ENCODE measurements around the gene ZNF559. TPM values are rescaled to one million over a fixed set of nuclear protein-coding genes. Genes with fewer than 3 reads are reported as not detected.

ZNF559 gene
- total RNA-seq (2022; extraction: Qiagen RNA extraction; ENCODE audit: low read depth), result 4.8 to 7.3 TPM (median 5.8 TPM) in 5 replicates

DNA sequence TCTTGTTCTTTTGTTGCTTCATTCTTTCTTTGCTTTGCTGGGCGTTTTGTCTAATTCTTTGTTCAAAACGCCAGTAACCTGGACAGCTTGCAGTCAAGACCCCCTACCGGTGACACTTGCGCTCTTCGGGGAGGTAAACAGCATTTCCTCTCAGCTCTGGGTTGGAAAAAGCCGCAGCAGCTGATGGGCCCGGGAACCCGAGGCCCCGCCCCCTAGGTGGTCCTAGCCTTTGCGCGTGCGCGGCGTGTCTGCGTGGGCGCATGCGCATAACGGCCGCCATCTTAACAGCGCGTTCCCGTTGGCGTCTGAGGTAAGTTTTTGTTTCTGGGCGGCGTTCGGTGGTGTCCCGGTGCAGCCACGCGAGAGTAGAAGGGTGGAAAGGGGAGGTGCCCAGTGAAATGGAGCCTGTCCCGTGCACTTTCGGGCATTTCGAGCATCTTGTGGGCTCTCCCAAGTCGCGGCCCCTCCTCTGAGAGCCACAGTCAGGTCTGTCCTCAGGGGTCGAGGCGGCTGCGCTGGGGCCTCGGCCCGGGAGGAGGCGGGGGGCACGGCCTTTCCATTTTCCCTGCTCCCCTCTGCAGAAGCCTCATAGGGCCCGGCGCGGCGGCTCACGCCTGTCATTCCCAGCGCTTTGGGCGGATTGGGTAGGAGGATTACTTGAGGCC, at the start of gene ZNF559:
TSS of gene ZNF559 (plus strand) at position 261 of the 665 bp plus-strand sequence. CDS start 14,371 bp downstream, outside the sequence.

GRCh38 chr19:9309139-9309973, 14.6 kb upstream of the ZNF559 start, which contains the start of gene ZNF699:
Gene ZNF699, minus strand, starts transcription at chr19:9309838. Its CDS starts 4,719 bp downstream, at chr19:9305119.

DNA sequence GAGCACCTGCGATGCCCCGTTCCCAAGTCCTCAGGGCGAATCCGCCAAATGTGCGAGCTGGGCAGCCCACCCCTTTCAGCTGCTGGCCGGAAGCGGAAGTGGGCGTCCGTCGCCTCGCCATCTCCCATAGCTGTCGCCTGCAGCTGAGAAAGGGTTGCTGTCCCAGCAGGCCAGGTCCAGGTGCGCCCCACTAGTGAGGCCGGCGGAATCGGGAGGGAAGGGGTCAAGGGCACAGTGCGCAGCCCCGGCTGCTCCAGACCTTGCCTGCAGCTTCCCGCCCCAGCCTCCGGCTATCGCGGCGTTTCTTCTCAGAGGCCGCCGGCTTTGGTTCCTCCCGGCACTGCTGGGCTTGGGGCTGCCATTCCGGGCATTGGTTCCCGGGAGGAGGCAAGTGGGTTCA, 38.9 kb downstream of the ZNF559 start, which contains the start of gene ZNF177:
TSS of gene ZNF177 (plus strand) at position 109 of the 400 bp plus-strand sequence. CDS start 15,299 bp downstream, outside the sequence.

Other genes starting within 250 kb of the ZNF559 start
- not detected in 5 replicates for gene OR1M1, start 237.1 kb upstream of the ZNF559 start, total RNA-seq (2022; extraction: Qiagen RNA extraction; ENCODE audit: low read depth)
- not detected in 5 replicates for gene OR7G2, start 216.7 kb upstream of the ZNF559 start, total RNA-seq (2022; extraction: Qiagen RNA extraction; ENCODE audit: low read depth)
- gene OR7G1, start 208.4 kb upstream of the ZNF559 start, total RNA-seq (2022; extraction: Qiagen RNA extraction; ENCODE audit: low read depth), result not detected in 5 replicates
- not detected in 5 replicates for gene OR7G3, start 197.2 kb upstream of the ZNF559 start, total RNA-seq (2022; extraction: Qiagen RNA extraction; ENCODE audit: low read depth)
- gene ZNF317, start 183.8 kb upstream of the ZNF559 start, total RNA-seq (2022; extraction: Qiagen RNA extraction; ENCODE audit: low read depth), result 16.4 to 20.9 TPM (median 18.9 TPM) in 5 replicates
- not detected in 5 replicates for gene OR7D2, start 145.2 kb upstream of the ZNF559 start, total RNA-seq (2022; extraction: Qiagen RNA extraction; ENCODE audit: low read depth)
- gene OR7D4, start 104.6 kb upstream of the ZNF559 start, total RNA-seq (2022; extraction: Qiagen RNA extraction; ENCODE audit: low read depth), result not detected in 5 replicates
- gene OR7E24, start 73.2 kb upstream of the ZNF559 start, total RNA-seq (2022; extraction: Qiagen RNA extraction; ENCODE audit: low read depth), result not detected in 5 replicates
- gene ZNF699, start 14.3 kb upstream of the ZNF559 start, total RNA-seq (2022; extraction: Qiagen RNA extraction; ENCODE audit: low read depth), result 1.1 to 2.0 TPM (median 1.4 TPM) in 5 replicates
- gene ZNF177, start 38.8 kb downstream of the ZNF559 start, total RNA-seq (2022; extraction: Qiagen RNA extraction; ENCODE audit: low read depth), result 0.30 to 0.74 TPM (median 0.62 TPM) in 5 replicates
- gene ZNF266, start 111.4 kb downstream of the ZNF559 start, total RNA-seq (2022; extraction: Qiagen RNA extraction; ENCODE audit: low read depth), result 3.6 to 4.3 TPM (median 4.0 TPM) in 5 replicates
- gene ZNF560, start 174.4 kb downstream of the ZNF559 start, total RNA-seq (2022; extraction: Qiagen RNA extraction; ENCODE audit: low read depth), result not detected in 5 replicates
- gene ZNF426, start 214.5 kb downstream of the ZNF559 start, total RNA-seq (2022; extraction: Qiagen RNA extraction; ENCODE audit: low read depth), result 0.49 to 1.1 TPM (median 0.73 TPM) in 5 replicates

Data from A549 treated with ZK216348 at 1 μM for 4 hours (cell line).